ENCODE results near the gene BNC2.

DNA sequence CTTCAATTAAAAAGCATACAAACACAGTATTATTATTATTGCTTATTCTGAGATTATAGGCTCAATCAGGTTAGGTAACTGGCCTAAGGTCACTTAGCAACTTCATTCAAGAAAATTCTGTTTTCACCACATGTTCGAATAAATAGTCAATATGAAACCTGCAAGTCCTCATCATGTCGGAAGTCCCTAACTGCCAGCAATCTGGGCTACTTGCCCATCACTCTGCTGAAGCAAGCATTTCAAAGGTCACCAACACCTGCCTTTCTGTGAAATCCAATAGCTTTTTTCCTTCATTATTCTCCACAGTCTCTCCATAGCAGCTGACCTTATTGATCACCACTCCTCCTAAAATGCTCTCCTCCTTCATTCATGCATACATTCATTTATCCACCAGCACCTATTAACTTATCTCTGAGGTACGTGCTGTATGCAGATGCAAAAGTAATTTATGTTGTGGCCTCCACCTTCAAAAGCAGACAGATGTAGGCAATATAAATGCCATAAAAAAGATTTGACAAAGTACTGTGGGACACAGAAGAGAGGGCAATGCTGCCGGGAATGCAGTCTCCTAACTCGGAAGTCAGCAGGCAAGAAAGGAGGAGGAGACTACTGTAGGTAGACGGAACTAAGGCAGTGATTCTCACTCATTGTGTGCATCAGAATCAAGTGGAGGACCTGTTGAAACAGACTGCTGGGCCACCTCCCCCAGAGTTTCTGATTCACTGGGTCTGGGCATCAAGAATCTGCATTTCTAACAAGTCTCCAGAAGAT is 310.9 kb downstream of the BNC2 start:
- TF ChIP-seq, protein P1, sequence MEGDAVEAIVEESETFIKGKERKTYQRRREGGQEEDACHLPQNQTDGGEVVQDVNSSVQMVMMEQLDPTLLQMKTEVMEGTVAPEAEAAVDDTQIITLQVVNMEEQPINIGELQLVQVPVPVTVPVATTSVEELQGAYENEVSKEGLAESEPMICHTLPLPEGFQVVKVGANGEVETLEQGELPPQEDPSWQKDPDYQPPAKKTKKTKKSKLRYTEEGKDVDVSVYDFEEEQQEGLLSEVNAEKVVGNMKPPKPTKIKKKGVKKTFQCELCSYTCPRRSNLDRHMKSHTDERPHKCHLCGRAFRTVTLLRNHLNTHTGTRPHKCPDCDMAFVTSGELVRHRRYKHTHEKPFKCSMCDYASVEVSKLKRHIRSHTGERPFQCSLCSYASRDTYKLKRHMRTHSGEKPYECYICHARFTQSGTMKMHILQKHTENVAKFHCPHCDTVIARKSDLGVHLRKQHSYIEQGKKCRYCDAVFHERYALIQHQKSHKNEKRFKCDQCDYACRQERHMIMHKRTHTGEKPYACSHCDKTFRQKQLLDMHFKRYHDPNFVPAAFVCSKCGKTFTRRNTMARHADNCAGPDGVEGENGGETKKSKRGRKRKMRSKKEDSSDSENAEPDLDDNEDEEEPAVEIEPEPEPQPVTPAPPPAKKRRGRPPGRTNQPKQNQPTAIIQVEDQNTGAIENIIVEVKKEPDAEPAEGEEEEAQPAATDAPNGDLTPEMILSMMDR (IDR thresholded peaks at IDR 0.05; ENCODE audit: low read length): no peak
- TF ChIP-seq EZH2 (IDR thresholded peaks at IDR 0.05; ENCODE audit: borderline replicate concordance, low read length): no peak
